MCF 10A (cell line): Measurements from ENCODE around the gene ADM. TPM values are rescaled to one million over a fixed set of nuclear protein-coding genes. Genes with fewer than 3 reads are reported as not detected.

Experiments used
- BruUV-seq: library from RNA; stranded (reverse); fragments of 400-500 nt; replicated peaks from 2 replicates; lab custom pipeline; 2021; lab: Mats Ljungman, UMichigan
- CTCF ChIA-PET: fragments of 300-600 bp; sonication (Branson Sonifier 250); formaldehyde crosslinking; extraction: SDS; loops from one replicate; lab custom pipeline; 2021; ENCODE audit warnings: antibody characterized with exemption, inconsistent platforms; lab: Yijun Ruan, JAX
- POLR2A ChIA-PET: fragments of 300-600, 350-650 bp; sonication (Branson Sonifier 250); formaldehyde crosslinking; extraction: SDS; loops from one replicate; lab custom pipeline; 2020; ENCODE audit warnings: antibody characterized with exemption, inconsistent platforms; lab: Yijun Ruan, JAX
- DNase-seq: peaks from one replicate; pipeline ENCODE4 v3.0.0-alpha.2; 2018; ENCODE audit not compliant: unreplicated experiment
- H3K27ac Mint-ChIP-seq: one replicate; pipeline ENCODE4 v1.8.0; 2022; ENCODE audit warnings: mild to moderate bottlenecking, low read depth, mixed read lengths; ENCODE audit not compliant: unreplicated experiment
- H3K27me3 Mint-ChIP-seq: one replicate; pipeline ENCODE4 v1.8.0; 2022; ENCODE audit warnings: mixed read lengths; ENCODE audit not compliant: insufficient read depth, unreplicated experiment
- H3K36me3 Mint-ChIP-seq: one replicate; pipeline ENCODE4 v1.8.0; 2022; ENCODE audit warnings: mild to moderate bottlenecking, moderate library complexity, mixed read lengths; ENCODE audit not compliant: insufficient read depth, unreplicated experiment
- H3K4me1 Mint-ChIP-seq: one replicate; pipeline ENCODE4 v1.8.0; 2022; ENCODE audit warnings: mixed read lengths; ENCODE audit not compliant: insufficient read depth, unreplicated experiment
- H3K4me3 Mint-ChIP-seq: one replicate; pipeline ENCODE4 v1.8.0; 2022; ENCODE audit warnings: mild to moderate bottlenecking, moderate library complexity, mixed read lengths; ENCODE audit not compliant: unreplicated experiment
- H3K9me3 Mint-ChIP-seq: one replicate; pipeline ENCODE4 v1.8.0; 2022; ENCODE audit warnings: mixed read lengths; ENCODE audit not compliant: unreplicated experiment
- intact Hi-C: fragments of 100-400 bp; cut with micrococcal nuclease; formaldehyde crosslinking; loops from 2 replicates; pipeline ENCODE4 v1.14.1; 2022
- total RNA-seq: library from RNA; stranded (reverse); gene quantifications from 2 replicates; pipeline ENCODE4 v1.2.3, GENCODE V29; 2022
- TF ChIP-seq, protein P1 (sequence below): fragments of 200-600 bp; IDR thresholded peaks from one replicate; pipeline ENCODE4 v1.8.0; 2022; ENCODE audit warnings: antibody characterized with exemption, mild to moderate bottlenecking; ENCODE audit not compliant: unreplicated experiment

Gene ADM
- total RNA-seq, 1 experiment from 2014 or later, result 8.7 TPM

DNA sequence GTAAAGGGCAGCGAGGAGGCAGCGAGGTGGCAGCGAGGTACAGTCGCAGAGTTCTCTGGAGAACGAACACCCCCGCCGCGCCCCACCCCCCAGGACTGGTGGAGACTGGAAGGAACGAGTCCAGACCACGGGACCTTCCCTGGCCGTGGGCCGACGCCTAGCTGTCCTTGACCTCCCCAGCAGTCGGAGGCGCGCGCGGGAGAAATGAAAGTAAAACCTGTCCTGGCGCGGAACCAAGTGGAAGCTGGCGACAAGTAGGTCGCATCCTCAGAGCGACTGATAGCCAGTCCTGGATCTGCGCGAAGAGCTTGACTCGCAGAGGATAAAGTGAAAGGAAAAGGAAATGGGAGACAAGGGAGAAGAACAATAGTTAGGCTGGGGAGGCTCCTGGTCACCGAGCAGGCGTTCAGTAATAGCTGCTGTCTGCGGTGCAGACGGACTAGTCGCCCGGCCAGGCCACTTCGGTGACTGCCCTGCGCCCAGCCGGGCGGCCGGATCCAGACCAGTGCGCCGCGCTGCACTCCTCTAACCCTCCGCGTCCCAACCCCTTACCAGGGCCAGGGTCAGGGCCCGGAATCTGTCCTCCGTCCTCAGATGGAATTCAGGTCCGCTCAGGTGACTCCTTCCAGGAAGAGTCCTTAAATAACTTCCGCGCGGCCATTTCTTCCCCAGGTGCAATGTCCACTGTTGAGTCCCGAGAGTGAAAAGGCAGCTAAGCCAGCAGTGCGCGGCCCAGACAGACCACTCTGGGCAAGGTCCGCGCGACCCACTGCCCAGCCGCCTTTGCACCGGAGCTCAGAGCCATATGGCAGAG lies 1.9 kb upstream of the ADM start:
- intact Hi-C loops, result loop anchor here (5.0 kb wide), 1 partner anchor 181 kb away; no protein-coding TSS in a partner anchor
- TF ChIP-seq, protein P1, sequence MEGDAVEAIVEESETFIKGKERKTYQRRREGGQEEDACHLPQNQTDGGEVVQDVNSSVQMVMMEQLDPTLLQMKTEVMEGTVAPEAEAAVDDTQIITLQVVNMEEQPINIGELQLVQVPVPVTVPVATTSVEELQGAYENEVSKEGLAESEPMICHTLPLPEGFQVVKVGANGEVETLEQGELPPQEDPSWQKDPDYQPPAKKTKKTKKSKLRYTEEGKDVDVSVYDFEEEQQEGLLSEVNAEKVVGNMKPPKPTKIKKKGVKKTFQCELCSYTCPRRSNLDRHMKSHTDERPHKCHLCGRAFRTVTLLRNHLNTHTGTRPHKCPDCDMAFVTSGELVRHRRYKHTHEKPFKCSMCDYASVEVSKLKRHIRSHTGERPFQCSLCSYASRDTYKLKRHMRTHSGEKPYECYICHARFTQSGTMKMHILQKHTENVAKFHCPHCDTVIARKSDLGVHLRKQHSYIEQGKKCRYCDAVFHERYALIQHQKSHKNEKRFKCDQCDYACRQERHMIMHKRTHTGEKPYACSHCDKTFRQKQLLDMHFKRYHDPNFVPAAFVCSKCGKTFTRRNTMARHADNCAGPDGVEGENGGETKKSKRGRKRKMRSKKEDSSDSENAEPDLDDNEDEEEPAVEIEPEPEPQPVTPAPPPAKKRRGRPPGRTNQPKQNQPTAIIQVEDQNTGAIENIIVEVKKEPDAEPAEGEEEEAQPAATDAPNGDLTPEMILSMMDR, result no peak
- peak overlapping the region; percentile 79 for H3K4me3 Mint-ChIP-seq
- ChIA-PET POLR2A (interaction anchor here (0.5 to 10.8 kb wide), 52 partner anchors 7 to 918 kb away, joined by 3 to 217 read pairs (median 6); partner anchors contain the start of genes AMPD3, CTR9, IPO7 and RNF141), CTCF (interaction anchor here (0.6 to 5.9 kb wide), 29 partner anchors 10 to 1393 kb away, joined by 3 to 56 read pairs (median 4); partner anchors contain the start of gene RNF141)
- H3K36me3 Mint-ChIP-seq, result peaks cover 43% of the 10 kb centered on the region
- no TSS peak for BruUV-seq
- peak overlapping the region; percentile 90 for H3K27ac Mint-ChIP-seq
- peak; percentile 72 for DNase-seq
- H3K27me3 Mint-ChIP-seq, result no peaks in the 10 kb centered on the region
- peaks cover 23% of the 10 kb centered on the region for H3K4me1 Mint-ChIP-seq
- no peaks in the 10 kb centered on the region for H3K9me3 Mint-ChIP-seq

DNA sequence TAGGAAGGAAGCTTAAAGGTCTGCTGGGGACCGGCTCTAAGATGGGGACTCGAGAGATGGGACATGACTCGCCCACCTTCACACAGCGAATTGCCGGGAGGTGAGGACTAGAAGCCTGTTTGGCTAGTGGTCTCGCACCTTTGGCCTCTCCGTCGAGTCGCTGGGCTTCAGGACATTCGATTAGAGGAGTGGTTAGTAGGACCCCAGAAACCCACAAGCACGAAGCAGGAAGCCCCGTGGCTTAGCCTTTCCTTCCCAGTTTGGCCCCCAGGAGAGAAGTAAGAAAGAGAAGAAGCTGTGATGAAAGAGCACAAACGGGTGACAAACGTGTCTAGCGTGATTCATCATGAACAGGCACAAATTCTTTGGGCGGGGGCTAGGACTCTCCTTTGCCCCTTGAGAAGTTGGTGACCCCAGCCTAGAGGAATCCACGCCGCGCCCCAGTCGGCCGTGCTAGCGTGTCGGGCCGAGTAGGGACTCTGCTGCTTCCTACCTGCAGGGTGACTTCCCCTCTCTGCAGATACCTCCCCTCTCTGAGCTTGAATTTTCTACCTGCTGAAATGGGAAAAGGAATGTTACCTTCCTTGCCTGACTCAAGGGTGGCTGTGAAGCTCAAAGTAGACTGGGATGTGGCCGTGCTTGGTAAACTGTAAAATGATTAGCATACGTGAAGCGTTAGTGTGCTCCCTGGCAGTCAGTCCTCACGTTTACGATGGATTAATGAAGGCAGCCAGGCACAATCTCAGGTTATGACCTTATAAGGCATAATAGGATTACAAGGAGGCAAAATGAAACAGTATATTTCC lies 1.1 kb upstream of the ADM start:
- Mint-ChIP-seq H3K4me1 (peaks cover 31% of the 10 kb centered on the region), H3K27ac (peak overlapping the region; percentile 90), H3K4me3 (peak overlapping the region; percentile 79), H3K36me3 (peaks cover 43% of the 10 kb centered on the region), H3K9me3 (no peaks in the 10 kb centered on the region), H3K27me3 (no peaks in the 10 kb centered on the region)
- peak; percentile 73 for DNase-seq
- TF ChIP-seq, protein P1, result no peak
- intact Hi-C loops, result loop anchor here (2.0 to 5.0 kb wide), 2 partner anchors 123 to 181 kb away; no protein-coding TSS in a partner anchor
- TSS peak; percentile 72 for BruUV-seq
- ChIA-PET CTCF (interaction anchor here (0.6 to 5.9 kb wide), 29 partner anchors 11 to 727 kb away, joined by 3 to 56 read pairs (median 4); no protein-coding TSS in a partner anchor), POLR2A (interaction anchor here (0.5 to 10.8 kb wide), 53 partner anchors 8 to 1776 kb away, joined by 3 to 217 read pairs (median 8); partner anchors contain the start of genes AMPD3, CTR9, IPO7 and RNF141)

DNA sequence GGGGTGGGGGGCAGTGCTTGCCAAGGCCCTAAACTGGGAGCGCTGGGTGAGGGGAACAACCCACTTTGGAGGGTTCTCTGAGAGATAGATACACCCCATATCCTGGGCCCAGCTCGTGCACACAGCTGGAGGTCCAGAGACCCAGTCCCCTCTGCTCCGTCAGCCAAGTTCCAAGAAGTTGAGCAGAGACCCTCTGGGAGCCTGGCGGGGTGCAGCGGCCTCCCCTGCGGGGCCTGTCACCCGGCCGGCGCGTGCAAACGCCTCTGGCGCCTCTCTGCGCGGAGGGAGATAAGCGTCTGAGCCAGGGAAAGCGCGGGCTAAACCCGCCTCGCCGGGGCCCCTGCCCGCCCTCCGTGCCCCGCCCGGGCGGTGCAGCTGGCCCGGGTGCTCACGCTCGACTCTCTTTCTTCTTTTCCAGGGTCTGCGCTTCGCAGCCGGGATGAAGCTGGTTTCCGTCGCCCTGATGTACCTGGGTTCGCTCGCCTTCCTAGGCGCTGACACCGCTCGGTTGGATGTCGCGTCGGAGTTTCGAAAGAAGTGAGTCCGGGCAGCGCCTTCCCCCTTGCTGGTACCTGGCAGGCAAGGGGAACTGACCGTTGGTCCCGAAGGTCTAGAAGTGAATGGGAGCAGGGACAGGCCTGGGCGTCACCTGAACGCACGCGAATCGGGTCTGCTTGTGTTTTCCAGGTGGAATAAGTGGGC lies 540 bp downstream of the ADM start:
- peak; percentile 61 for DNase-seq
- BruUV-seq, result TSS peak; percentile 62
- CTCF ChIA-PET, result interaction anchor here (0.6 to 6.8 kb wide), 21 partner anchors 10 to 731 kb away, joined by 3 to 56 read pairs (median 6); partner anchors contain the start of gene SBF2

More for the DNA sequence above, 540 bp downstream of the ADM start:
- Mint-ChIP-seq H3K4me1 (peaks cover 48% of the 10 kb centered on the region), H3K4me3 (peak overlapping the region; percentile 79), H3K9me3 (no peaks in the 10 kb centered on the region), H3K27me3 (no peaks in the 10 kb centered on the region), H3K27ac (peak overlapping the region; percentile 90), H3K36me3 (peaks cover 38% of the 10 kb centered on the region)
- intact Hi-C loops, result loop anchor here (2.0 to 5.0 kb wide), 3 partner anchors 125 to 843 kb away; partner anchors contain the start of gene ZNF143
- TF ChIP-seq, protein P1, result no peak
- POLR2A ChIA-PET, result interaction anchor here (0.6 to 10.8 kb wide), 38 partner anchors 9 to 831 kb away, joined by 3 to 217 read pairs (median 5); partner anchors contain the start of genes RNF141 and SBF2
